SK-N-SH (cell line): ENCODE results near the gene ARL5B. TPM values are rescaled to one million over a fixed set of nuclear protein-coding genes. Genes with fewer than 3 reads are reported as not detected.
A peak's percentile ranks its signal among the peaks of the same experiment; 100 is the strongest.

Source experiments
- CTCF ChIA-PET: fragments of 300-600, 350-600 bp; formaldehyde crosslinking; extraction: SDS; loops from one replicate; lab custom pipeline; 2021; lab: Yijun Ruan, JAX
- POLR2A ChIA-PET: fragments of 350-600 bp; sonication (Branson Sonifier 250); formaldehyde crosslinking; extraction: SDS; loops from one replicate; lab custom pipeline; 2020; ENCODE audit warnings: antibody characterized with exemption, inconsistent platforms; lab: Yijun Ruan, JAX
- DNase-seq: peaks from one replicate; pipeline ENCODE4 v3.0.0; 2012
- H2AFZ ChIP-seq: fragments of 200-600 bp; sonication (generic); 2 replicates; pipeline ENCODE4 v1.8.1; 2016; ENCODE audit warnings: antibody characterized with exemption, mild to moderate bottlenecking, low read depth
- H3F3A ChIP-seq: fragments of 200-600 bp; sonication (generic); replicated peaks from 2 replicates; pipeline ENCODE3; 2016; ENCODE audit warnings: antibody characterized with exemption, mild to moderate bottlenecking; ENCODE audit not compliant: insufficient read depth
- H3K27ac ChIP-seq, 2 experiments: fragments of 200-500 bp in 1 of 2; fragments of 200-600 bp in 1 of 2; sonication (Bioruptor generic) in 1 of 2; sonication (generic), shearing (Covaris generic) in 1 of 2; 2 replicates each; pipeline versions ENCODE4 v1.5.1 to v1.6.1; 2014 to 2016; ENCODE audit warnings: low read depth in 2 of 2, inconsistent platforms in 1 of 2, low read length in 1 of 2, mild to moderate bottlenecking in 1 of 2, mixed read lengths in 1 of 2
- H3K27me3 ChIP-seq: fragments of 200-600 bp; sonication (generic), shearing (Covaris generic); 2 replicates; pipeline ENCODE4 v1.6.1; 2016; ENCODE audit warnings: mixed run types; ENCODE audit not compliant: insufficient read depth
- H3K36me3 ChIP-seq, 2 experiments: fragments of 200-500 bp in 1 of 2; fragments of 200-600 bp in 1 of 2; sonication (Bioruptor generic) in 1 of 2; sonication (generic) in 1 of 2; replicated peaks in 1 of 2; 2 replicates each; pipeline versions ENCODE3 to v1.5.1; 2014 to 2016; ENCODE audit warnings: low read length in 1 of 2, mild to moderate bottlenecking in 1 of 2; ENCODE audit not compliant: insufficient read depth in 2 of 2, control insufficient read depth in 1 of 2
- H3K4me1 ChIP-seq, 2 experiments: fragments of 200-500 bp in 1 of 2; fragments of 200-600 bp in 1 of 2; sonication (Bioruptor generic) in 1 of 2; sonication (generic), shearing (Covaris generic) in 1 of 2; 2 replicates each; pipeline versions ENCODE4 v1.5.1 to v1.6.1; 2014 to 2016; ENCODE audit warnings: low read depth in 1 of 2, low read length in 1 of 2, mixed run types in 1 of 2; ENCODE audit not compliant: insufficient read depth in 2 of 2, control insufficient read depth in 1 of 2
- H3K4me2 ChIP-seq: fragments of 200-600 bp; sonication (generic), shearing (Covaris generic); 2 replicates; pipeline ENCODE4 v1.6.1; 2017; ENCODE audit warnings: mixed run types
- H3K4me3 ChIP-seq, 2 experiments: fragments of 200-500 bp in 1 of 2; fragments of 200-600 bp in 1 of 2; sonication (Bioruptor generic) in 1 of 2; sonication (generic), shearing (Covaris generic) in 1 of 2; 2 replicates each; pipeline versions ENCODE4 v1.5.1 to v1.8.1; 2014 to 2016; ENCODE audit warnings: low read depth in 2 of 2, inconsistent platforms in 1 of 2, low read length in 1 of 2, mild to moderate bottlenecking in 1 of 2, mixed read lengths in 1 of 2, moderate library complexity in 1 of 2
- H3K79me2 ChIP-seq: fragments of 200-600 bp; sonication (generic); 2 replicates; pipeline ENCODE4 v1.8.1; 2017; ENCODE audit warnings: mild to moderate bottlenecking; ENCODE audit not compliant: insufficient read depth
- H3K9ac ChIP-seq: fragments of 200-600 bp; sonication (generic); 2 replicates; pipeline ENCODE4 v1.6.1; 2017; ENCODE audit warnings: mixed run types
- H3K9me2 ChIP-seq: fragments of 200-600 bp; sonication (generic); 2 replicates; pipeline ENCODE4 v1.6.1; 2017; ENCODE audit warnings: mixed run types
- H3K9me3 ChIP-seq: fragments of 200-600 bp; sonication (generic); 2 replicates; pipeline ENCODE4 v1.6.1; 2017; ENCODE audit warnings: mixed run types, mild to moderate bottlenecking, moderate library complexity
- H4K20me1 ChIP-seq: fragments of 200-600 bp; sonication (generic); 2 replicates; pipeline ENCODE4 v1.6.1; 2017; ENCODE audit warnings: mild to moderate bottlenecking, mixed run types; ENCODE audit not compliant: insufficient read depth
- JUND ChIP-seq: IDR thresholded peaks from 2 replicates; pipeline ENCODE4 v1.4.0; 2012
- MEF2A ChIP-seq: IDR thresholded peaks from 2 replicates; pipeline ENCODE4 v1.4.0; 2012; ENCODE audit warnings: low read depth, borderline replicate concordance
- PBX3 ChIP-seq: IDR thresholded peaks from 2 replicates; pipeline ENCODE4; 2012
- RFX5 ChIP-seq: IDR thresholded peaks from 2 replicates; pipeline ENCODE4 v1.6.1; 2012; ENCODE audit warnings: mild to moderate bottlenecking, improper control_type of control experiment, low read length
- SMC3 ChIP-seq: IDR thresholded peaks from 2 replicates; pipeline ENCODE4 v1.6.1; 2012; ENCODE audit warnings: low read depth, low read length, improper control_type of control experiment
- TEAD4 ChIP-seq: IDR thresholded peaks from 2 replicates; pipeline ENCODE4 v1.4.0; 2012; ENCODE audit warnings: mild to moderate bottlenecking, borderline replicate concordance; ENCODE audit not compliant: insufficient read depth
- USF2 ChIP-seq: fragments of 150-350 bp; IDR thresholded peaks from 2 replicates; pipeline ENCODE4 v1.6.1; 2017; ENCODE audit warnings: antibody characterized with exemption, low read length, low read depth, borderline replicate concordance
- YY1 ChIP-seq: IDR thresholded peaks from 2 replicates; pipeline ENCODE4 v1.4.0; 2012; ENCODE audit warnings: low read depth, mild to moderate bottlenecking
- WGBS: methylation state at CpG from one replicate; pipeline ENCODE4 v1.1.6; 2017; ENCODE audit warnings: low lambda C conversion rate; 5-methylcytosine and 5-hydroxymethylcytosine counted together
- polyA plus RNA-seq, 3 experiments: library from polyadenylated mRNA; depleted of rRNA; stranded (reverse); fragments of >200 nt; gene quantifications; 2 replicates each; pipeline ENCODE4 v1.2.3, GENCODE V29; 2012

Gene ARL5B
- polyA plus RNA-seq, 1 of the 3 experiments (the other 2 are of a cell fraction): 4.9 TPM

GRCh38 chr10:18664841-18665478 lies 5.7 kb downstream of the ARL5B start:
- H3K79me2 ChIP-seq: peaks cover 97% of the 10 kb centered on the region
- 84% methylated on average over 2 of the region's 2 CpGs for WGBS
- CTCF ChIA-PET: no interaction called here

GRCh38 chr10:18665815-18666558 lies 6.8 kb downstream of the ARL5B start:
- TF ChIP-seq RFX5 (no peak), YY1 (no peak), JUND (0 out of 2 replicates have a peak, but pooled peaks have one; percentile 15)
- Histone ChIP-seq H3K27ac (peak overlapping the region in 1 of 2 experiments; percentile 68; a peak in 2 of 4 replicates), H3K9me3 (no peaks in the 10 kb centered on the region), H3K27me3 (no peaks in the 10 kb centered on the region), H4K20me1 (peaks cover 51% of the 10 kb centered on the region), H3K36me3 (peaks cover 8 to 31% of the 10 kb centered on the region in 2 experiments), H3K9me2 (no peaks in the 10 kb centered on the region), H3K4me3 (peak overlapping the region in 1 of 2 experiments; percentile 38; a peak in 2 of 4 replicates), H3F3A (peaks cover 20% of the 10 kb centered on the region), H3K4me2 (peak overlapping the region; percentile 62), H3K9ac (no peak overlapping the region; the same call in 1 of the 2 replicates), H3K4me1 (peaks cover 4 to 29% of the 10 kb centered on the region in 2 experiments), H2AFZ (no peak overlapping the region), H3K79me2 (peaks cover 96% of the 10 kb centered on the region)
- 38% methylated on average over 3 of the region's 3 CpGs for WGBS
- ChIA-PET POLR2A (no interaction called here), CTCF (interaction anchor here (1.7 kb wide), 1 partner anchor 24 kb away, joined by 10 read pairs; no protein-coding TSS in a partner anchor)
- no peak for DNase-seq

More at GRCh38 chr10:18664841-18665478, 5.7 kb downstream of the ARL5B start:
- Histone ChIP-seq H3K27ac (peak overlapping the region in 1 of 2 experiments; percentile 68; a peak in 2 of 4 replicates), H3K4me2 (peak overlapping the region; percentile 62), H3F3A (peaks cover 21% of the 10 kb centered on the region), H2AFZ (no peak overlapping the region), H3K27me3 (no peaks in the 10 kb centered on the region), H4K20me1 (peaks cover 52% of the 10 kb centered on the region), H3K4me3 (no peak overlapping the region), H3K9me3 (no peaks in the 10 kb centered on the region), H3K36me3 (peaks cover 5 to 21% of the 10 kb centered on the region in 2 experiments), H3K4me1 (peaks cover 7 to 31% of the 10 kb centered on the region in 2 experiments), H3K9ac (no peak overlapping the region), H3K9me2 (no peaks in the 10 kb centered on the region)
- no peak for DNase-seq
- POLR2A ChIA-PET: no interaction called here
- no peak for TF ChIP-seq USF2

- peak overlapping the region; percentile 62 for H3K4me2 ChIP-seq
- H3K36me3 ChIP-seq: peaks cover 8 to 34% of the 10 kb centered on the region in 2 experiments
- POLR2A ChIA-PET: no interaction called here
Observed at GRCh38 chr10:18666810-18667209, 7.6 kb downstream of the ARL5B start.

More at GRCh38 chr10:18666810-18667209, 7.6 kb downstream of the ARL5B start:
- peaks cover 20% of the 10 kb centered on the region for H3F3A ChIP-seq
- H3K9me2 ChIP-seq: no peaks in the 10 kb centered on the region
- H3K9me3 ChIP-seq: no peaks in the 10 kb centered on the region
- TF ChIP-seq SMC3 (no peak), TEAD4 (no peak), MEF2A (no peak), JUND (0 out of 2 replicates have a peak, but pooled peaks have one; percentile 32), PBX3 (peak; percentile 36; the same call in 1 of the 2 replicates)
- TF ChIP-seq, all 33 proteins: peak for 2
- peaks cover 4 to 22% of the 10 kb centered on the region in 2 experiments; a peak in 3 of 4 replicates for H3K4me1 ChIP-seq
- H3K4me3 ChIP-seq: no peak overlapping the region
- H2AFZ ChIP-seq: no peak overlapping the region
- CTCF ChIA-PET: interaction anchor here (1.7 kb wide), 1 partner anchor 23 kb away, joined by 10 read pairs; no protein-coding TSS in a partner anchor
- no peaks in the 10 kb centered on the region for H3K27me3 ChIP-seq
- peaks cover 88% of the 10 kb centered on the region for H3K79me2 ChIP-seq
- H3K27ac ChIP-seq: peak overlapping the region in 1 of 2 experiments; percentile 68; a peak in 2 of 4 replicates
- 81% methylated on average over 2 of the region's 2 CpGs for WGBS
- DNase-seq: no peak
- H4K20me1 ChIP-seq: peaks cover 43% of the 10 kb centered on the region
- H3K9ac ChIP-seq: no peak overlapping the region; the same call in 1 of the 2 replicates
